Amygdala (tissue), 56 donors: ENCODE data around the gene LBP.
A peak's percentile ranks its signal among the peaks of the same experiment; 100 is the strongest.
"Not testable (repeated sequence)": the region's sequence is repeated elsewhere in the genome, so short reads cannot be mapped to it uniquely, and the experiment has no call there.

ENCODE experiments used
- DNase-seq, 56 donors: peaks; one replicate each; lab custom pipeline; 2025; lab: John Stamatoyannopoulos, UW

Gene LBP, protein sequence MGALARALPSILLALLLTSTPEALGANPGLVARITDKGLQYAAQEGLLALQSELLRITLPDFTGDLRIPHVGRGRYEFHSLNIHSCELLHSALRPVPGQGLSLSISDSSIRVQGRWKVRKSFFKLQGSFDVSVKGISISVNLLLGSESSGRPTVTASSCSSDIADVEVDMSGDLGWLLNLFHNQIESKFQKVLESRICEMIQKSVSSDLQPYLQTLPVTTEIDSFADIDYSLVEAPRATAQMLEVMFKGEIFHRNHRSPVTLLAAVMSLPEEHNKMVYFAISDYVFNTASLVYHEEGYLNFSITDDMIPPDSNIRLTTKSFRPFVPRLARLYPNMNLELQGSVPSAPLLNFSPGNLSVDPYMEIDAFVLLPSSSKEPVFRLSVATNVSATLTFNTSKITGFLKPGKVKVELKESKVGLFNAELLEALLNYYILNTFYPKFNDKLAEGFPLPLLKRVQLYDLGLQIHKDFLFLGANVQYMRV

DNA sequence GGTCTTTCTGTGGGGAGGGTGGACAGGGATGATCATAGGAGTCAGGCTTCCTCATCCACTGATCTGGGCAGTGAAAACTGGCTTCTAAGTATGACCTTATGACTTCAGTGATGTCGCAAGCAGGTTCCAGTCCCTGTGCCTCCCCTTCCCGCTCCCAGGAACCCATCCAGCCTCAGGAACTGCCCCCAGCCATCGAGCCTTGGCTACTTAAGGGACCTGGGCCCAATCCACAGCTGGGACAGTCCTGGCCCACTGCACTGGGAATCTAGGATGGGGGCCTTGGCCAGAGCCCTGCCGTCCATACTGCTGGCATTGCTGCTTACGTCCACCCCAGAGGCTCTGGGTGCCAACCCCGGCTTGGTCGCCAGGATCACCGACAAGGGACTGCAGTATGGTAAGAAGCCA is at the start of gene LBP:
Gene LBP, plus strand, starts transcription at position 236 of the 405 bp plus-strand sequence. Its CDS starts 35 bp downstream, at position 271.
- DNase-seq, result no peak

DNA sequence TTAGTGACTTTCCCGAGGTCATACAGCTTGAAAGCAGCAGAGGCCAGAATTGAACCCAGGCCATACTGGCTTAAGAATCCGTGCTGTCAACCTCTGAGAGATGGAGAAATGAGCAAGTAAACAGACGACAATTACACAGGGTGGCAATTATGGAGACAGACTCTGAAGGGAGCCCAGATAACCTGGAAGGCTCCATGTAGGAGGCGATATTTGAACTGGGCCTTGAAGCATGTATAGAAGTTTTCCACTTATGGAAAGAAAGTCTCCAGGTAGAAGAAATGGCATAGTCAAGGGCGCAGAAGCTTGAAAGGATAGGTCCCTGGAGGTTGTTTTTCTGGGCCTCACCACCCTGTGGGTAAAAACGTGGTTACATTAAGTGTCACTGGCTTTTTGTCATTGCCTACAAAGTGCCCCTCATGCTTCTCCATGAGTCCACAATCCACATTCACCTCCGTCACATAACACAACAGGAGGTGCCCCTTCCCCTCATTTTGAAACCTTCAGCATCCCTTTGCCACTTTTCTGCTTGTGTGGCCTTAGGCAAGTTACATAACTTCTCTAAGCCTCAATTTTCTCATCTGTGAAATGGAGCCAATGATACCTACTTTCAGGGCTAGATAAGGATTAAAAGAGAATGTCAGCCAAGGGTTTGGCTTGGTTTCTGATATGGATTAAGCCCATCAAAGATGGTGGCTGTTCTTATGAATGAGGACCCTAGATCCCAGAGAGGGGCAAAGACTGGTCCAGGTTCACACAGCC is 48.2 kb upstream of the LBP start:
- DNase-seq, result no peak

DNA sequence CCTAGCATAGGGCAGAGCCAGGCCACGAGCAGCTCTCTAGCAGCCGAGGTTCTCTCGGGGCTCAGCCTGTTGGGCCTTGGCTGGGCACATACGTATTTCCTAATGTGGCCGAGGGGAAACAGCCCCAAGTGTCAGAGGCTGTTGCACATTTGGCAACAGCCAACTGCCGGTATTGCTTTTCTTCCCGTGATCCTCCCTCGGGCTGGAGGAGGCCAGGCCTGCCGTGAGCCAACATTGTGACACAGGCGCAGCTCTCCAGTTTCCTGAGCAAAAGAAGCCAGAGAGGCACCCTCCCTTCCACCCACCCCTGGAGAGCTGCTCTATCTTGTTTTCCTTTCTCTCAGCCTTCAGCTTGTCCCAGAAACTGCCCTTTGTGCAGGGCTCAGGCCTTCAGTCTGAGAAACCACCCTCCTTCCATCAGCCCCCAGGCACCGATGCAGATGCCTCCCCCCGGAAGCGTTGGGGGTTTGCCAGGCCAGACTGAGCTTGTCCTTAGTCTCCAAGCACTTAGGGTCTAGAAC is 47.5 kb upstream of the LBP start:
- DNase-seq, result peak in 34 of 56 donors; percentile 11 to 68 (median 42)

DNA sequence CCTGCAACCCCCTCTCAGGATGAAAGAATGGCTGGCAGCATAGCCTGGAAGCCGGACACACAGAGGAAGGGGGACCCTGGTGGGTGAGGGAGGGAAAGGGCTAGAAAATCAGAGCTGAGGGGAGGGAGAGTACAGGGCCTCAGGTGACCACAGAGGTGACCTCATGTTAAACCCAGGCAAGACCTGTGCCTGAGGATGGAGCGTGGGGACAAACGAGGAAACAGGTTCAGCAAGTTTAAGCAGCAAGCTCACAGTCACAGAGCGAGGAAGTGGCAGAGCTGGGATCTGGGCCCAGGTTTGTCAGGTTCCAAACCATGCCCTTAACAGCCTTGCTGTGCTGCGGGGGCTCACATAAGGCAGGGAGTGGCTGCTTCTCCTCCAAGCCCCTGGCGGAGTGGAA is 46.3 kb upstream of the LBP start:
- no peak for DNase-seq

DNA sequence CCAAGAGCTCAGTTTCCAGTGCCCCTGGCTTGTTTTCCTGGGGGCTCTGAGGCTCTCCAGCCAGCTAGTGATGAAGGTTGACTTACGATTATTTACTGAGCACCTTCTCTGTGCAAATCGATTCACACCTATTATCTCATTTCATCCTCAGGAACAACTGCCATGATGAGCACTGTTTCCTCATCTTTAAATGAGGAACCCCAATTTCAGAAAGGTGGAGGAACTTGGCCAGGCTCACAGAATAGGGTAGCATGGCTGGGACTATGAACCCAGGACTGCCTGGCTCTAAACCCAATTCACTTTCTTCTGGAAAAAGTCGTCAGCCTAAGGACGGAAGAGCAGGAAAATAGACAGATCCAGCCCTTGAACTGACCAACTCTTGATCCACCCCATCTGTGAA is 45.8 kb upstream of the LBP start:
- no peak for DNase-seq

DNA sequence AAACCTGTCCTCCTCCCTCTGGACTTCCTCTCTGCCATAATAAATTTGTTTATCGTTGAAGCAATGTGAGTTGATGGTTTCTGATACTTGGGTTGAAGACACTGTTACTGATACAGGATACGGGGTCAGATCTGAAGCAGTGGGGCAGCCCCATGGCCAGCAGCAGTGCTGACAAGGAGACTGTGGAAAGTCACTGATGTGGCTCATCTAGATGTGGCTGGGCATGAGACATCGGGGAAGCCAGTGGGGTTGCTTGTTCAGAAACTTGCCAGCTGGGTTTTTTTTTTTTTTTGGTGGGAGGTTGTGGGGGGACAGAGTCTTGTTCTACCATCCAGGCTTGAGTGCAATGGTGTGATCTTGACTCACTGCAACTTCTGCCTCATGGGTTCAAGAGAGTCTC is 45.0 kb upstream of the LBP start:
- no peak for DNase-seq

DNA sequence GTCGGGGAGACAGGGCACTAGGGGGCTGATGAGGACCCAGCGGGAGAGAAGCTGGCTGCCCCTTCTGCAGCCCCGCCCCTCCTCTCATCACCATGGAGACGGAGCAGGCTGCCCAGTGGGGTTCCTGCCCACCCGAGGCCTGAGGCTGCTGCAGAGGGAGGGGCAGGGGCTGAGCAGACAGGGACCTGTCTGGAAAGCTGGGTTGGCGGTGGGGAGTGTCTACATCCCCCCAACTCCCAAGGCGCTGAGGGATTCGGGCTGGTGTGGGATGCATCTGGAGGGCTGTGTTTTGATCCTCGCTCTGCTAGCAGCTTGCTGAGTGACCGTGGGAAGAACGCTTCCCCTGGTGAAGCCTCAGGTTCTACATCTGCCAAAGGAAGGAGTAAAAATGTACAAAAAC is 43.5 kb upstream of the LBP start:
- DNase-seq, result peak in 4 of 56 donors; percentile 6 to 17 (median 12)

DNA sequence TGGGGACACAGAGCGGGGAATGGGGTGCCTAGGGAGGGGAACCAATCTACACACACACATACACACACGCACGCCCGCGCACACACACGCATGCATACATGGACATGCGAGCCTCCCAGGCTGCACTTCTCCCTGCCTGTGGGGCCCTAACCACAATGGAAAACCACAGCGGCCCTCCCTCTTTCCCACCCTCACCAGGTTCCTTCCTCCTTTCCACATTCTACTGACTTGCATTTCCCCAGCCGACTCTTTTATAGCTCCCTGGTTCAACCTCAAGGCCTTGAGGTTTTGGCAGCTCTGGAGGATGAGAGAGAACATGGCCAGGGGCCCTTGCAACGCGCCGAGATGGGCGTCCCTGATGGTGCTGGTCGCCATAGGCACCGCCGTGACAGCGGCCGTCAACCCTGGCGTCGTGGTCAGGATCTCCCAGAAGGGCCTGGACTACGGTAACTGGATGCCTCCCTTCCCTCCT is 42.3 kb upstream of the LBP start, which contains the start of gene BPI:
Gene BPI, plus strand, starts transcription at position 249 of the 472 bp plus-strand sequence. Its CDS starts 68 bp downstream, at position 317.
- peak in 4 of 56 donors; percentile 3 to 27 (median 8) for DNase-seq

DNA sequence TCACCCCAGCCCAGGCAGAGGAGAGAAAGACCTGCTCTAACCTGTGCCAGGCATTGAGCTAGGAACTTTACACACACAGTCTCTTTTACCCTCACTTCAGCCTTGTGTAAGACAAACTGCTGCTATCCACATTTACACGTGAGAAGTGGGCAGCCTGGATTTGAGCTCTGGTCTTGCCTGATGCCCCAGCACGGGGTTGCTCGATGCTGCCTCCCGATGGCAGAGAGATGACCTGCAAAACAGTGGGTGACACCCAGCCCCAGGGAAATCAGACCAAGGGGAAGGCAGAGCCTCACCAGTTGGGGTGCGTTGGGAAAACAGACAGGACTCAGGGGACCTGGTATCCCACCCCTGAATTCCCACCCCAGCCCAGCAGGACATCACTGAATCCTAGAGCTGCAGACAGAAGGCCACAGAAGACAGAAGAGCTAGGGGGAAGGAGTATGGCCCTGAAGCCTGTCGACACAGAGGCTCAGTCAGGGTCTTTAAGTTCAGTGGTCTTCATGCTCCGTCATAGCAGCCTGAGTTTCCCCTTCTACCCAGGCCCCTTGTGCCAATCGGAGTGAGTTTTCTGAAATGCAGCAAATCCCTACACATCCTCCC is 41.3 kb upstream of the LBP start:
- peak in 19 of 56 donors; percentile 7 to 52 (median 17) for DNase-seq

DNA sequence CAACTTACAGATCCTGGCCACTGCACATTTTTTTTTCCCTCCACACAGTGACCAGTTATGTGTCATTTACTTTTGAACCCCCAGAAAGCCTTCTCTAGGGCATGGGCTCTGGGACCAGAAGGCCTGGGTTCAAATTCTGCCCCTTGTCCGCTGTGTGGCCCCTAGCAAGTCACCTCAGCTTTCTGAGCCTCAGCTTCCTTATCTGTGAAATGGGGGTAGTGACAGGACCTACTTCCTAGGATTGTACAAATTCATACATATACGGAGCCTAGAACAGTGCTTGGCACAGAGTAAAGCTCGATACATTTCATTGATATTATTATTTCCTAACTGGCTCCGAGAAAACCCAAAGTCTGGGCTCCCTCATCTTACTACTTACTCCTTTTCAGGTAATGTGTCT is 40.7 kb upstream of the LBP start:
- no peak for DNase-seq

DNA sequence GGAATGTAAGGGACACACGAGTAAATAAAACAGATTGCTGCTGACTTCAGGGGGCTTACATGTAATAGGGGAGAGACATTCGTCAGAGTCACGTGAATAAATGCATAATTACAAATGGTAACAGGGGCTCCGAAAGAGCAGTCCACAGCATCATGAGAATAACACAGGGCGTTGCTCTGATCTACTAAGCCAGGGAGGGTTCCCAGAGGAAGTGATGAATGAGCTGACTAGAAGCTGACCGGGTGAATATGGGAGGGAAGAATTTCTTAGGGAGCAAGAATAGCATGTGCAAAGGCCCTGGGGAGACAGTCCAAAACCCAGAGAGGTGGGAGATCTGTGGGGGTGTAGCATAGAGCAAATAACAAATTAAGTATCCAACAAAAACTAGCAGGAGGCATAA is 39.9 kb upstream of the LBP start:
- no peak for DNase-seq

DNA sequence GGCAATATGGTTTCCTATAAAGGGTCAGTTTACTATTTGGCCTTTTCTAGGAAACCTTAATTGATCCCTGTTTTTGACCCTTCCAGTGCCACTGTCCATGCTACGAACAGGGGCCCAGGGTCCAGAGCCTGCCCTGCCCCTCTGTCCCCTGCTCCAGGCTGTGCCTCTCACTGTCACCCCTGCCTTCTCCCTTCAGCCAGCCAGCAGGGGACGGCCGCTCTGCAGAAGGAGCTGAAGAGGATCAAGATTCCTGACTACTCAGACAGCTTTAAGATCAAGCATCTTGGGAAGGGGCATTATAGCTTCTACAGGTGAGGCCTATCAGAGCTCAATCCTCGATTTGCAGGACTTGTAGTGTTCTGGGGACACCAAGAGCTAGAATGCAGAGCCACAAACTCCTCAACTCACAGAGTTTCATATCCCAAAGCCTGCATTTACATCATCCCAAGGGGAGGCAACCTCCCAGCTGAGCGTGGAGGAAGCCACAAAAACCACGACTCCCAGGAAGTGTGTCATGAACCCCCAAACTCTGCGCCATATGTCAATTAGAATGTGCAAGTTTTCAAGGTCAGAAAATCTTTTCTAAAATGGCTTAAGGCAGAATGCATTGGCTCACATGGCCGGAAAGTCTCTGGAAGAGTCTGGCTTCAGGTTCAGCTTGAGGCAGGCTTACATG is 38.8 kb upstream of the LBP start:
- DNase-seq, result no peak

DNA sequence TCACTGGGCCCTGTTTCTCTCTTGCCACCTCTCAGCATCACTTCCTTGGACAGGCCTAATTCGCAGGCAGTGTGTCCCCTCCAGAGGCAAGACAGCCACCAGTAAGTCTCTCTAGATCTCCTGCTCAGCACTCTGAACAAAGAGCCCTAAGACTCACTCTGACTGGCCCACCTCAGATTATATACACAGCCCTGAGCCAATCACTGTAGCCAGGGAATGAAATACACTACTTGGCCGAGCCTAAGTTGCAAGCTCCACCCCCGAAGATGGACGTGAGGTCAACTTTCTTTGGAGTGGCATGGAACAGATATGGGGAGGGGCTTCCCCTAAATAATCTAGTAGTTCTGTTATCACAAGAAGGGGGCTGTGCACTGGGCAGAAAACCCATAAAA is 38.2 kb upstream of the LBP start:
- no peak for DNase-seq

DNA sequence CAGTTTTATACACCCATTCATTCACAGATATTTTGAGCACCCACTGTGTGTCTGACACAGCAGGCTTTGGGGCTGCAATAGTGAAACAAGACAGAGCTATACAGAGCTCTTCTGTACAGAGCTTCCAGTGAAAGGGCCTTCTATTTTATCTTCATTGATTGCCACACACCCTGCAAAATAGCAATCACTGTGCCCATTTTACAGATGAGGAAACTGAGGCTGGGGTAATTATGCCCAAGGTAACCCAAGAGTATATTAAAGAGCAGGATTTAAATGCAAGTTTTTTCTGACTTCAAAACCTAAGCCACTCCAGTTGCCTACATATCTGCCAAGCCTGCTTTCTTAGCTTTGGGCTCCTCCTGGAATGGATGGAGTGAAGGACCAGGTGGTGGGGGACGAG is 37.8 kb upstream of the LBP start:
- DNase-seq, result no peak

DNA sequence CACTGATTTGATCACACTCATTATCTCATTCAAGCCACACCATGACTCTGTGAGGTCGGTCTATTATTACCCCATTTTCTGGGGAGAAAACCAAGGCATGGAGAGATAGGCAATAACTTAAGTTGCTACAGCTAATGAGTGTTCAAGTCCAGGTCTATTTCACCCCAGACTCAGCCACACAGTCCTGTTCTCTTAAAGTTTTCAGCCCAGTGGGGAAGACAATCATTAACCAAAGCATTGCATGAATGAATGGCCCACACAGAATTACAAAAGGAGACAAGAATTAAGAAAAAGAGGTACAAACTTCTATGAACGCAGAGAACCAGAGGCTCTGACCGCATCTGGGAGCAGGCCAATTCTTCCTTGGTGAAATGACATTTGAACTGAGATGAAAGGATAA is 35.2 kb upstream of the LBP start:
- DNase-seq, result no peak

DNA sequence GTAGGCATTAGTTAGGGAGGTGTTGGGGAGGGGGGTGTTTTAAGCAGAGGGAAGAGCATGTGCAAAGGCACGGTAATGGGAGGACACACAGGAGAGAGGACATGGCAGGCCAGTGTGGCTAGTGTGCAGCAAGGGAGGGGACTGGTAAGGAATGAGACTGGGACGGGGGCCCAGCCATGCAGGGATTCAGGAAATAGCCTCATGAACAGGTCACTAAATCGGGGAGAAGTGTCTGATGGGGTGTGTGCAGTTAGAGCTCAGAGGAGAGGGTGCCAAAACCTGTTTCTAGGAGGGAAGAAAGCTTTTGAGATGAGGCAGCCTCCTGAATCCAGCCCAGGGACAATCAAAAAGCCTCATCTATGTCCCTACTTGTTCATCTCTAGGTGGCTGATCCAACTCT is 34.8 kb upstream of the LBP start:
- no peak for DNase-seq

DNA sequence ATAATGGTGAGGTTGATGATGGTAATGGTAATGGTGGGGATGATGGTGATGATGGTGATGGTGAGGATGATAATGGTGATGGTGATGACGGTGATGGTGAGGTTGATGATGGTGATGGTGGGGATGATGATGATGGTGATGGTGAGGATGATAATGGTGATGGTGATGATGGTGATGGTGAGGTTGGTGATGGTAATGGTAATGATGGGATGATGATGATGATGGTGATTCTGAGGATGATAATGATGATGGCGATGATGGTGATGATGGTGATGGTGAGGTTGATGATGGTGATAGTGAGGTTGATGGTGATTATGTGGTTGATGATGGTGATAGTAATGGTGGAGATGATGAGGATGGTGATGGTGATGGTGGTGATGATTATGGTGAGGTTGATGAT is 32.6 kb upstream of the LBP start:
- no peak for DNase-seq

DNA sequence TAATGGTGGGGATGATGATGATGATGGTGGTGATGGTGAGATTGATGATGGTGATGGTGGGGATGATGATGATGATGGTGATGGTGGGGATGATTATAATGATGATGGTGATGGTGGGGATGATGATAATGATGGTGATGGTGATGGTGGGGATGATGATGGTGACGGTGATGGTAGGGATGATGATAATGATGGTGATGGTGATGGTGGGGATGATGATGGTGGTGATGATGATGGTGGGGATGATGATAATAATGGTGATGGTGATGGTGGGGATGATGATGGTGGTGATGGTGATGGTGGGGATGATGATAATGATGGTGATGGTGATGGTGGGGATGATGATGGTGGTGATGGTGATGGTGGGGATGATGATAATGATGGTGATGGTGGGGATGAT is 31.9 kb upstream of the LBP start:
- DNase-seq, result not testable (repeated sequence)

DNA sequence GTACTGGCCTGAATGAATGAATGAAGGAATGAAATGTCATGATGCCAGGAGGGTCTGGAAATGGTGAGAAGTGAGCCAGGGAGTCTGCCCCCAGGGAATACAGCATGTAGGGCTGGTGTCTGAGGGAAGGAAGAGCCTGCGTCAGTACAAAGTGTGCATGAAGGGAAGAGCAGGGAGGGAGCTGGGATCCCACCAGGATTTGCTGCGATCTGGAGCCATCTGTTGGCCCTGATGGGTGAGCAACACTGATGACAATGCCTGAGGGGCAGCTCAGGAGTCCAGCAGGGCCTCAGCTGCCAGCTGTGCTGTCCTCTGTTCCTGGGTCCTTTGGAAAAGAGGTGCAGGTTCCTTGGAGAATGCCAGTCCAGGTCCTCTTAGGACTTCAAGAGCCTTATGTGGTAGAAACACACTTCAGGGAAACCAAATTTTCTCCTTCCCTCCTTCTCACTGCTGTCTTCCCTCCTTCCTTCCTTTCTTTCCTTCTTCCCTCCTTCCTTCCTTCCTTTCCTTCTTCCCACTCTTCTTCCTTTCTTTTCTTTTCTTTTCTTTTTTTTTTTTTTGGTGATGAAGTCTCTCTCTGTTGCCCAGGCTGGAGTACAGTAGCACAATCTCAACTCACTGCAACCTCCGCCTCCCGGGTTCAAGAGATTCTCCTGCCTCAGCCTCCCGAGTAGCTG is 30.9 kb upstream of the LBP start:
- DNase-seq, result peak in 21 of 56 donors; percentile 4 to 63 (median 23)

DNA sequence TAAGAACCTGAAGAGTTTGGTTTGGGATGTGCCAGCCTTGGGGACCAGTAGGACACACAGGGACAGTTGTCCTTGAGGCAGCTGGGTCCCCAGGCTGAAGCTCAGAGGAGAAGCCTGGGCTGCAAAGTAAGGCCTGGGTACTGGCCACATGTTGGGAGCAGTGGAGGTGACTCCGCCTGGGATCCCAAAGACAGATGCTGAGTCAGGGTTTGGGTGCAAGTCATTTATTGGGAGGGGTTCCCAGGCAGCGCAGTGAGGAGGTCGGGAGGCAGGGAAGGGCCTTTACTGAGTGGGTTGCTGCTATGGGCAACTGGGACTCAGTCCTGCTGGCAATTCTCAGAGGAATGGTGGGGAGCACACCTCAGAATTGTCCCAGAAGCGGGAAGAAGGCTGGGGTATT is 29.9 kb upstream of the LBP start:
- no peak for DNase-seq
